Ramos (cell line): Measurements from ENCODE around the gene GABPA.
"Not testable (repeated sequence)": the region's sequence is repeated elsewhere in the genome, so short reads cannot be mapped to it uniquely, and the experiment has no call there.

Source experiments
- in situ Hi-C: fragments of 300-500 bp; cut with MboI; formaldehyde crosslinking; loops from one replicate; pipeline ENCODE4 v1.14.3; 2022; ENCODE audit warnings: low sequenced_read_pairs; ENCODE audit not compliant: unreplicated experiment

Gene GABPA

GRCh38 chr21:25735646-25736597 lies 1.1 kb downstream of the GABPA start:
- in situ Hi-C loops = loop anchor here (10.0 kb wide), 1 partner anchor 131 kb away; the partner anchor contains the start of gene MRPL39

GRCh38 chr21:25737421-25737820 lies 2.6 kb downstream of the GABPA start:
- in situ Hi-C loops = loop anchor here (10.0 kb wide), 1 partner anchor 133 kb away; the partner anchor contains the start of gene MRPL39

GRCh38 chr21:25742900-25743299 lies 8.1 kb downstream of the GABPA start:
- in situ Hi-C loops = no loop called here

GRCh38 chr21:25744854-25745253 lies 10.1 kb downstream of the GABPA start:
- in situ Hi-C loops = no loop called here

- in situ Hi-C loops = no loop called here
These were observed 15.3 kb downstream of the GABPA start for GRCh38 chr21:25750085-25750484.

- in situ Hi-C loops = no loop called here
These were observed 17.6 kb downstream of the GABPA start for GRCh38 chr21:25752416-25752815.

- in situ Hi-C loops = no loop called here
These were observed 21.6 kb downstream of the GABPA start for GRCh38 chr21:25756190-25756932.

GRCh38 chr21:25757531-25757930 lies 22.8 kb downstream of the GABPA start:
- in situ Hi-C loops = no loop called here

GRCh38 chr21:25759573-25759972 lies 24.8 kb downstream of the GABPA start:
- in situ Hi-C loops = no loop called here

- in situ Hi-C loops = no loop called here
These were observed 25.3 kb downstream of the GABPA start for GRCh38 chr21:25760061-25760460.

GRCh38 chr21:25760677-25761076 lies 25.9 kb downstream of the GABPA start:
- in situ Hi-C loops = no loop called here

- in situ Hi-C loops = no loop called here
These were observed 29.3 kb downstream of the GABPA start for GRCh38 chr21:25764065-25764464.

- in situ Hi-C loops = no loop called here
These were observed 33.1 kb downstream of the GABPA start for GRCh38 chr21:25767921-25768320.

- in situ Hi-C loops = no loop called here
These were observed 37.9 kb downstream of the GABPA start for GRCh38 chr21:25772686-25773085.

- in situ Hi-C loops = no loop called here
These were observed 41.7 kb downstream of the GABPA start for GRCh38 chr21:25776440-25776839.

GRCh38 chr21:25778126-25778875 lies 43.5 kb downstream of the GABPA start:
- in situ Hi-C loops = not testable (repeated sequence)

GRCh38 chr21:25788677-25789076 lies 53.9 kb downstream of the GABPA start:
- in situ Hi-C loops = no loop called here

- in situ Hi-C loops = no loop called here
These were observed 55.5 kb downstream of the GABPA start for GRCh38 chr21:25790122-25790877.

- in situ Hi-C loops = no loop called here
These were observed 56.1 kb downstream of the GABPA start for GRCh38 chr21:25790878-25791204.

GRCh38 chr21:25791319-25791718 lies 56.5 kb downstream of the GABPA start:
- in situ Hi-C loops = no loop called here
